HUES6 (cell line): ENCODE results near the gene TICAM1.
"Not testable (repeated sequence)": the region's sequence is repeated elsewhere in the genome, so short reads cannot be mapped to it uniquely, and the experiment has no call there.

Experiments
- H3K27ac ChIP-seq: 2 replicates; pipeline ENCODE4 v1.7.0; 2013; ENCODE audit warnings: low read depth, mild to moderate bottlenecking, low read length, inconsistent platforms
- H3K27me3 ChIP-seq: 2 replicates; pipeline ENCODE4 v1.6.1; 2013; ENCODE audit warnings: low read length; ENCODE audit not compliant: control insufficient read depth, insufficient read depth
- H3K36me3 ChIP-seq: 2 replicates; pipeline ENCODE4 v1.6.1; 2013; ENCODE audit warnings: low read length; ENCODE audit not compliant: control insufficient read depth, insufficient read depth
- H3K4me1 ChIP-seq: 2 replicates; pipeline ENCODE4 v1.6.1; 2013; ENCODE audit warnings: low read length; ENCODE audit not compliant: control insufficient read depth, insufficient read depth
- H3K4me3 ChIP-seq: 2 replicates; pipeline ENCODE4 v1.5.1; 2013; ENCODE audit warnings: low read depth, low read length
- H3K9ac ChIP-seq: one replicate; pipeline ENCODE4 v1.6.1; 2013; ENCODE audit warnings: mild to moderate bottlenecking, low read length
- H3K9me3 ChIP-seq: 2 replicates; pipeline ENCODE4 v1.6.1; 2013; ENCODE audit warnings: low read depth, low read length; ENCODE audit not compliant: control insufficient read depth, insufficient read depth

Gene TICAM1

DNA sequence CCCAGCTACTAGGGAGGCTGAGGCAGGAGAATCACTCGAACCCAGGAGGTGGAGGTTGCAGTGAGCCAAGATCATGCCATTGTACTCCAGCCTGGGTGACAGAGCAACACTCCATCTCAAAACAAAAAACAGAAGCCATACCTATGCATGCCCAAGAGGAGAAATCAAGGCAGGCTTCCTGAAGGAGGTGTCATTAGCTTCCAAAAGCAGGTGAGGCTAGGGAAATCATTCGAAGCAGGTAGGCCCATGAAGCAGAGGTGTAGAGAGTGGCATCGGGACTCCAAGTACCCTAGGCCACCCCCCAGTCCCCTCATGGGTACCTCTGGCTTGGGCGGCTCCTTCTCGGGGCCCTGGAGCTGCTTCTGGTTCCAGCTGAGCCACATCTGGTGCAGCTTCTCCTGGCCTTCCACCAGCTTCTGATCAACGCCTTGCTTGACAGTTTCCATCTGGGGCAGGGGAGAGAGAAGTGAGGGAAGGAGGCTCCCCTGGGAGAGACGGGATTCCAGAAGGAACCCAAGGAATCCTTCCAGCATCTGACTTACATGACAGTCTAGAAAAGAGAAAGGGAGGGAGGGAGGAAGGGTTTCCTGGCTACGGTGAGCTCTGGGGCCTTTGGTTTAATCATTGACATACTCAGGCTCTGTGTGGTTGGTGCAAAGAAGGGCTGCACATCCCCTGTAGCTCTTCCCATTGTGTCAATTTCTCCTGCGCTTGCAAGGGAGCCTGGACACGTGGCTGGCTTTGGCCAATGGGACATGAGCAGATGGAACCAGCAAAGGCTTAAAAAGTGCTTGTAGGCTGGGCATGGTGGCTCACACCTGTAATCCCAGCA lies 13.1 kb upstream of the TICAM1 start:
- no peak overlapping the region for H3K9ac ChIP-seq
- no peak overlapping the region for H3K4me3 ChIP-seq
- H3K4me1 ChIP-seq = no peaks in the 10 kb centered on the region
- no peaks in the 10 kb centered on the region for H3K9me3 ChIP-seq
- no peaks in the 10 kb centered on the region for H3K27me3 ChIP-seq
- H3K36me3 ChIP-seq = peaks cover 75% of the 10 kb centered on the region
- H3K27ac ChIP-seq = no peak overlapping the region

DNA sequence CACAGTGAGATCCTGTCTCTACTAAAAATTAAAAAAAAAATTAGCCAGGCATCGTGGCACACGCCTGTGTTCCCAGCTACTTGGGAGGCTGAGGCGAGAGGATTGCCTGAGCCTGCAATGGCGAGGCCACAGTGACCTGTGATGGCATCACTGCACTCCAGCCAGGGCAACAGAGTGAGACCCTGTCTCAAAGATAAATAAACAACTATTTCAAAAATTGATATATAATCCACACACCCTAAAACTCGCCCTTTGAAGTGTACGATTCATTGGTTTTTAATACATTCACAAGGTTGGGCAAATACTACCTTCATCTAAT lies 12.1 kb upstream of the TICAM1 start:
- H3K9me3 ChIP-seq = no peaks in the 10 kb centered on the region
- no peaks in the 10 kb centered on the region for H3K4me1 ChIP-seq
- H3K36me3 ChIP-seq = peaks cover 77% of the 10 kb centered on the region

DNA sequence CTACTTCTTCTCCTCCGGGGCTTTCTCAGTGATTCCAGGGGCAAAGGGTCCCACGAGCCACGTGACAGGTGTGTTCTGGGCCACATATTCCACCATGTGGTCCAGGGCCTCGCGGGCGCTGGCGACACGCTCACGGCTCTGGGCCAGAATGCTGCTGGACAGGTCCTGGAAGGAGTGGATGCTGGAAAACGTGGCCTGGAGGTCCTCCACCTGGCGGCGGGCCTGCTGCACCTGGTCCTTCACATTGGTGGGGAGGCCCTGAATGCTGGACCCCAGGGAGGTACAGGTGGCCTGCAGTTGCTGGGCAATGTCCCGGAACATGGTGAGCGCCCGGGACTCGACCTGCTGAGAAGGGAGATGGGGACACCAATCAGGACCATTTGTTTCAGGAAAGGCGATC lies 7.7 kb upstream of the TICAM1 start:
- peaks cover 54% of the 10 kb centered on the region for H3K36me3 ChIP-seq
- no peak overlapping the region for H3K9ac ChIP-seq
- no peaks in the 10 kb centered on the region for H3K27me3 ChIP-seq
- H3K9me3 ChIP-seq = no peaks in the 10 kb centered on the region
- no peak overlapping the region for H3K27ac ChIP-seq
- H3K4me3 ChIP-seq = no peak overlapping the region
- no peaks in the 10 kb centered on the region for H3K4me1 ChIP-seq

More for the DNA sequence above, 12.1 kb upstream of the TICAM1 start:
- no peak overlapping the region for H3K27ac ChIP-seq
- no peak overlapping the region for H3K4me3 ChIP-seq
- H3K9ac ChIP-seq = no peak overlapping the region
- H3K27me3 ChIP-seq = no peaks in the 10 kb centered on the region

DNA sequence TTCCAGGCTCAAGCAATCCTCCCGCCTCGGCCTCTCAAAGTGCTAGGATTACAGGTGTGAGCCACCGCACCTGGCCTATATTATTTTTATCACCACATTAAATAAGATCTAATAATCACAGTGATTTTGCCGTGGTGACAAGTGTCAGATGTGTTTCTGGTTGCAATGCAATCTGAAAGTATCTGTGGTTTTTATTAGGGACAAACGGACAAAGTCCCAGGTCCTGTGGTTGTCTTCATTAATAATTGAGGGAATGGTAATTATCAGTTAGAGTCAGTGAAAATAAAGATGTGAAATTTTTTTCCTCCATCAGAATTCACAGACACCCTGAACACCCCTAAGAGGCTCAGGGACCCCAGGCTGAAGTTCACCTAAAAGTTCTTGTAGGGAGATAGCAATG lies 1.3 kb upstream of the TICAM1 start:
- no peak overlapping the region for H3K4me3 ChIP-seq
- H3K4me1 ChIP-seq = no peaks in the 10 kb centered on the region
- H3K9me3 ChIP-seq = no peaks in the 10 kb centered on the region
- H3K27me3 ChIP-seq = peaks cover 17% of the 10 kb centered on the region
- no peak overlapping the region for H3K27ac ChIP-seq
- H3K9ac ChIP-seq = no peak overlapping the region
- H3K36me3 ChIP-seq = peaks cover 6% of the 10 kb centered on the region

- not testable (repeated sequence) for H3K36me3 ChIP-seq, H3K9me3 ChIP-seq, H3K4me1 ChIP-seq, H3K9ac ChIP-seq, H3K27ac ChIP-seq
- Histone ChIP-seq H3K4me3 (peak overlapping the region; percentile 72), H3K27me3 (peaks cover 17% of the 10 kb centered on the region)
These were observed 448 bp upstream of the TICAM1 start for GRCh38 chr19:4831979-4832340.

DNA sequence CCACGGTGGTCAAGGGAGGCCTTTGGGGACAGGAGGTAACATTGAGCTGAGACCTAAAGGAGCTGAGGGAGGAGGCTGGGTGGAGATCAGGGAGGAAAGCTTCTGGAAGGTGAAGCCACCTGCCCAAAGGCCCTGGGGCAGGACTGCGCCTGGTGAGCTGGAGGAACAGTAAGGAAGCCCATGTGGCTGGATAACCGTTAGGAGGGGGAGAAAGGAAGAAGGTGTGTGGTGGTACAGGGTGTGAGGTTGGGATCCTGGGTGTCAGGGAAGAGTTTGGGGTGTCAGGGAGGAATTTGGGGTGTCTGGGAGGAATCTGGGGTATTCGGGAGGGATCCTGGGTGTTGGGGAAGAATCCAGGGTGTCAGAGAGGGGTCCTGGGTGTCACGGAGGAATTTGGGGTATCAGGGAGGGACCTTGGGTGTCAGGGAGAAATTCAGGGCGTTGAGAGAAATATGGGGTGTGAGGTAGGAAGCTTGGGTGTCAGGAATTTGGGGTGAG lies 695 bp downstream of the TICAM1 start:
- peaks cover 17% of the 10 kb centered on the region for H3K27me3 ChIP-seq
- H3K27ac ChIP-seq = no peak overlapping the region
- H3K4me1 ChIP-seq = no peaks in the 10 kb centered on the region
- no peaks in the 10 kb centered on the region for H3K36me3 ChIP-seq
- no peaks in the 10 kb centered on the region for H3K9me3 ChIP-seq
- H3K4me3 ChIP-seq = peak overlapping the region; percentile 72
- no peak overlapping the region for H3K9ac ChIP-seq

- Histone ChIP-seq H3K9ac (no peak overlapping the region), H3K27ac (no peak overlapping the region), H3K36me3 (no peaks in the 10 kb centered on the region), H3K27me3 (peaks cover 17% of the 10 kb centered on the region), H3K4me1 (no peaks in the 10 kb centered on the region), H3K9me3 (no peaks in the 10 kb centered on the region), H3K4me3 (no peak overlapping the region)
These were observed 1.2 kb downstream of the TICAM1 start for GRCh38 chr19:4830332-4830731.

GRCh38 chr19:4829001-4829712 lies 2.4 kb downstream of the TICAM1 start:
- H3K4me3 ChIP-seq = no peak overlapping the region
- no peak overlapping the region for H3K9ac ChIP-seq
- H3K9me3 ChIP-seq = no peaks in the 10 kb centered on the region
- H3K4me1 ChIP-seq = no peaks in the 10 kb centered on the region
- no peak overlapping the region for H3K27ac ChIP-seq
- peaks cover 17% of the 10 kb centered on the region for H3K27me3 ChIP-seq
- no peaks in the 10 kb centered on the region for H3K36me3 ChIP-seq

GRCh38 chr19:4823577-4823976 lies 7.9 kb downstream of the TICAM1 start:
- no peaks in the 10 kb centered on the region for H3K4me1 ChIP-seq
- no peak overlapping the region for H3K27ac ChIP-seq
- H3K36me3 ChIP-seq = no peaks in the 10 kb centered on the region
- no peaks in the 10 kb centered on the region for H3K9me3 ChIP-seq
- no peak overlapping the region for H3K4me3 ChIP-seq
- H3K27me3 ChIP-seq = no peaks in the 10 kb centered on the region
- H3K9ac ChIP-seq = no peak overlapping the region

DNA sequence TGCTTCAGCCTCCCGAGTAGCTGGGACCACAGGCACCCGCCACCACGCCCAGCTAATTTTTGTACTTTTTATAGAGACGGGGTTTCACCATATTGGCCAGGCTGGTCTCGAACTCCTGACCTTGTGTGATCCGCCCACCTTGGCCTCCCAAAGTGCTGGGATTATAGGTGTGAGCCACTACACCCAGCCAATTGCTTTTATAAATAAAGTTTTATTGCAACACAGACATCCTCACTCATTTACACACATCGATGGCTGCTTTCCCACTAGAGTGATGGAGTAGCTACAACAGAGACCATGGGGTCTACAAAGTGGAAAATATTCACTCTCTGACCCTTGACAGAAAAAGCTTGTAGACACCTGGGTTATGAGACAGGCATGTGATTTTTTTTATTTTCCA lies 9.2 kb downstream of the TICAM1 start:
- not testable (repeated sequence) for H3K4me1 ChIP-seq, H3K36me3 ChIP-seq, H3K9ac ChIP-seq, H3K4me3 ChIP-seq, H3K27ac ChIP-seq, H3K27me3 ChIP-seq, H3K9me3 ChIP-seq

- Histone ChIP-seq H3K27me3 (peaks cover 7% of the 10 kb centered on the region), H3K9ac (no peak overlapping the region), H3K9me3 (no peaks in the 10 kb centered on the region), H3K36me3 (no peaks in the 10 kb centered on the region), H3K27ac (no peak overlapping the region), H3K4me3 (no peak overlapping the region), H3K4me1 (no peaks in the 10 kb centered on the region)
These were observed 10.2 kb downstream of the TICAM1 start for GRCh38 chr19:4821265-4821664.
